ENCODE data around the gene OXNAD1.

The OXNAD1 gene

GRCh38 chr3:16304061-16305010 lies 39.3 kb downstream of the OXNAD1 start:
- Histone ChIP-seq H3K4me2 (ENCODE audit: low read length) (no peak overlapping the region), H3K9me3 (ENCODE audit: control insufficient read depth, low read length) (no peaks in the 10 kb centered on the region), H3K27ac (no peak overlapping the region), H3K27me3 (ENCODE audit: control insufficient read depth, insufficient read depth, low read length) (no peaks in the 10 kb centered on the region), H3K9ac (no peak overlapping the region), H3K36me3 (ENCODE audit: control insufficient read depth, insufficient read depth, low read length) (no peaks in the 10 kb centered on the region), H3K4me3 (ENCODE audit: low read depth, low read length) (no peak overlapping the region), H3K4me1 (no peaks in the 10 kb centered on the region), H3K79me2 (no peaks in the 10 kb centered on the region), H2AFZ (no peak overlapping the region)
- TF ChIP-seq CTCF (IDR thresholded peaks at IDR 0.05), result no peak

DNA sequence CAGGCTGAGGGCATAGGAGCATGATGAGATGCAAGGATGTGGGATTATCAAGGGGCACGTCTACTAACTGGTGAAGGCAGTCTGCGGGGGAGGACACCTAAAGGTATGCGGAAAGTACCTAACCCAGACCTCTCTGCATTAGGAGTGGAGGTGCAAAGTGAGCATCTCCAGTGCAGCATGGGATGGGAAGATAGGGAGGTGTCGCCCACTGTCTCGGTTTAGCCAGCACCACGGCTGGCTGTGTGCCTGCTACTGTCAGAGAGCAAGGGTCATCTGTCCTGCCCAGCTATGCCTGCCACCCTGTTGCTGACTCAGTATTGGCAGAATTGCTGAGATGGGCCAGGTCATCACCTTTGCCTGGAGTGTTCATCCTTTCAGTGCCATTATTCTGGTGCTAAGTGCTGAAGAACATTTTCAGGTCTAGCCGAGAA lies 40.1 kb downstream of the OXNAD1 start:
- TF ChIP-seq CTCF (IDR thresholded peaks at IDR 0.05), result no peak
- H3K79me2 ChIP-seq, result no peaks in the 10 kb centered on the region
- H3K4me1 ChIP-seq, result no peaks in the 10 kb centered on the region
- H3K4me2 ChIP-seq (ENCODE audit: low read length), result no peak overlapping the region
- no peak overlapping the region for H3K4me3 ChIP-seq (ENCODE audit: low read depth, low read length)
- H3K27me3 ChIP-seq (ENCODE audit: control insufficient read depth, insufficient read depth, low read length), result no peaks in the 10 kb centered on the region
- H3K36me3 ChIP-seq (ENCODE audit: control insufficient read depth, insufficient read depth, low read length), result no peaks in the 10 kb centered on the region
- H3K9ac ChIP-seq, result no peak overlapping the region
- H3K9me3 ChIP-seq (ENCODE audit: control insufficient read depth, low read length), result no peaks in the 10 kb centered on the region
- no peak overlapping the region for H3K27ac ChIP-seq
- H2AFZ ChIP-seq, result no peak overlapping the region

DNA sequence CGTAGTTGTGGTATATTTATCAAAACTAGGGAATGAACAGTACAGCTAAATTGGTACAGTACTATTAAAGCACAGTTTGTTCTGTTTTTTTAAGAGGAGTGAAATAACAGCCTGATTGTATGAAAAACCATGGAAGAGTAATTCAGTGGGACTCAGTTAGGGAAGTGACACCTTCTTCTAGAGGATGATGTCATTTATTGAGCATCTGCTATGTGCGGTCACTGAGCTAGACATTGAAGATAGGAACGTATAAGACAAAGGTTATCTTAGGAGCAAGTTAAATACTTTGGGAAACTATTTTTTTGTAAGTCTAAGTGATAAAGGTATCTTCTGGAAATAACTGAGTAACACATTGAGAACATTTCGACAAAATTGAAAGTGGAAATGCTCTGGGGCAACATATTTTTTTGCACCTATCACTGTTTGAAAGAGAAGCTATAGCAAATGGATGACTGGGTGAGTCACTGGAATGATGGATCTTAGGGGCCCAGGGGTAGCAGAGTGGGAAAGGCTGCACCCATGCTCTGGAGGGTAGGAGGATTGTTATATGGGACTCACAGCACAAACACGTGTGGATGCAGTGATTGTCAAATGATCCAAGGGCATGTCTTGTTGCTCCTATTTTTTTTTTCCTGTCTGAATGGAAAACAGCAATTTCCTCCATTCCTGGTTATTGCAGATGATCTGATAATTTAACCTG lies 43.0 kb downstream of the OXNAD1 start:
- Histone ChIP-seq H3K79me2 (no peaks in the 10 kb centered on the region), H3K27ac (no peak overlapping the region), H3K27me3 (ENCODE audit: control insufficient read depth, insufficient read depth, low read length) (no peaks in the 10 kb centered on the region), H2AFZ (no peak overlapping the region), H3K36me3 (ENCODE audit: control insufficient read depth, insufficient read depth, low read length) (no peaks in the 10 kb centered on the region), H3K9ac (no peak overlapping the region), H3K4me3 (ENCODE audit: low read depth, low read length) (no peak overlapping the region), H3K4me1 (no peaks in the 10 kb centered on the region), H3K9me3 (ENCODE audit: control insufficient read depth, low read length) (no peaks in the 10 kb centered on the region), H3K4me2 (ENCODE audit: low read length) (no peak overlapping the region)
- TF ChIP-seq CTCF (IDR thresholded peaks at IDR 0.05), result no peak

DNA sequence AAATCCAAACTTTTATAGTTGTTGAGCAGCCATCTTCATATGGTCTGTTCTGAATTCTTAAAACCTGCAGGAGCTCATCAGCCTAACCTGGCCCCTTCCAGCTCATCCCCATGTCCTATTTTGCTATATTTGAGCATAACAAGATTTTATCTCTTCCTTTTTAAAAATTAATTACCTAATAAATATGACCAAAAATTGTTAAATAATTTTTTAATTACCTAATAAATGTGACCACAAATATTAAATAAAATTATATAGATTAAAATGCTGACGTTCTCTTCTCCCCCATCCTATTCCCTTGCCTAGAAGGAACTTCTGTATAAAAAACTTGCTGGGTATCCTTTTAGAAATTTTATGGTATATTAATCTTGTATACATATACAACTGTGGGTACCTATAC lies 43.7 kb downstream of the OXNAD1 start:
- Histone ChIP-seq H3K27ac (no peak overlapping the region), H3K27me3 (ENCODE audit: control insufficient read depth, insufficient read depth, low read length) (no peaks in the 10 kb centered on the region), H3K9me3 (ENCODE audit: control insufficient read depth, low read length) (no peaks in the 10 kb centered on the region), H3K4me3 (ENCODE audit: low read depth, low read length) (no peak overlapping the region), H3K9ac (no peak overlapping the region), H3K79me2 (no peaks in the 10 kb centered on the region), H3K4me2 (ENCODE audit: low read length) (no peak overlapping the region), H2AFZ (no peak overlapping the region), H3K4me1 (no peaks in the 10 kb centered on the region), H3K36me3 (ENCODE audit: control insufficient read depth, insufficient read depth, low read length) (no peaks in the 10 kb centered on the region)
- TF ChIP-seq CTCF (IDR thresholded peaks at IDR 0.05), result no peak
